Ishikawa (cell line): Measurements from ENCODE around the gene CBX8.

Source experiments
- CEBPB ChIP-seq: IDR thresholded peaks from 2 replicates; pipeline ENCODE4 v1.6.1; 2012
- CREB1 ChIP-seq: IDR thresholded peaks from 2 replicates; pipeline ENCODE4 v1.6.1; 2012; ENCODE audit warnings: low read depth
- EGR1 ChIP-seq: IDR thresholded peaks from 2 replicates; pipeline ENCODE4 v1.6.1; 2012
- EP300 ChIP-seq: IDR thresholded peaks from 2 replicates; pipeline ENCODE4 v1.6.1; 2012; ENCODE audit warnings: borderline replicate concordance
- FOXM1 ChIP-seq: IDR thresholded peaks from 2 replicates; pipeline ENCODE4 v1.6.1; 2012; ENCODE audit warnings: low read depth, borderline replicate concordance
- NFIC ChIP-seq: IDR thresholded peaks from 2 replicates; pipeline ENCODE4 v1.6.1; 2012
- RAD21 ChIP-seq: IDR thresholded peaks from 2 replicates; pipeline ENCODE4 v1.6.1; 2012; ENCODE audit warnings: low read depth
- TAF1 ChIP-seq: IDR thresholded peaks from 2 replicates; pipeline ENCODE4 v1.6.1; 2012; ENCODE audit warnings: low read depth, mild to moderate bottlenecking
- TCF12 ChIP-seq: IDR thresholded peaks from 2 replicates; pipeline ENCODE4 v1.6.1; 2012; ENCODE audit warnings: low read depth
- TEAD4 ChIP-seq: IDR thresholded peaks from 2 replicates; pipeline ENCODE4 v1.6.1; 2012
- YY1 ChIP-seq: IDR thresholded peaks from 2 replicates; pipeline ENCODE4 v1.6.1; 2012; ENCODE audit warnings: low read depth
- ZBTB7A ChIP-seq: IDR thresholded peaks from 2 replicates; pipeline ENCODE4 v1.6.1; 2012; ENCODE audit warnings: low read depth
- TF ChIP-seq, protein P1 (sequence below): IDR thresholded peaks from 2 replicates; pipeline ENCODE4 v1.6.1; 2012
- TF ChIP-seq, protein P2 (sequence below): IDR thresholded peaks from 2 replicates; pipeline ENCODE4 v1.6.1; 2012
- TF ChIP-seq, protein P3 (sequence below): IDR thresholded peaks from 2 replicates; pipeline ENCODE4 v1.6.1; 2012; ENCODE audit warnings: low read depth, mild to moderate bottlenecking

Gene CBX8

DNA sequence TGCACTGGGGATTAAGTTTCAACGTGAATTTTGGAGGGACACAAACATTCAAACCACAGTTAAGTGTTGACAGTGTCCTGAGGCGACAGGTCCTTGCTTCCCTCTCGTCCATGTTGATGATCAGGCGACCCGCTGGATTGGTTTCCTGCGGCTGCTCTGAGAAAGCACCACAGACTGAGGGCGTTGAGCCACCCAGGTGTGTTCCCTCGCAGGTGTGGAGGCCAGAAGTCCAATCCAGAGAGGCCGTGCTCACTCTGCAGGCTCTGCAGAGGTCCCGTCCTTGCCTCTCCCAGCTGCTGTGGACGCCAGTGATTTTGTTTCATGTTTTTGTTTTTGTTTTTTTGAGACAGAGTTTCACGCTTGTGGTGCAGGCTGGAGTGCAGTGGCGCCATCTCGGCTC lies 41.3 kb downstream of the CBX8 start:
- no peak for TF ChIP-seq YY1
- no peak for TF ChIP-seq EP300
- TF ChIP-seq TAF1 = no peak
- TF ChIP-seq CEBPB = no peak
- no peak for TF ChIP-seq FOXM1
- no peak for TF ChIP-seq RAD21
- TF ChIP-seq NFIC = no peak
- no peak for TF ChIP-seq CREB1
- no peak for TF ChIP-seq TEAD4
- TF ChIP-seq, protein P1, sequence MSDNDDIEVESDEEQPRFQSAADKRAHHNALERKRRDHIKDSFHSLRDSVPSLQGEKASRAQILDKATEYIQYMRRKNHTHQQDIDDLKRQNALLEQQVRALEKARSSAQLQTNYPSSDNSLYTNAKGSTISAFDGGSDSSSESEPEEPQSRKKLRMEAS = no peak
- TF ChIP-seq, protein P2, sequence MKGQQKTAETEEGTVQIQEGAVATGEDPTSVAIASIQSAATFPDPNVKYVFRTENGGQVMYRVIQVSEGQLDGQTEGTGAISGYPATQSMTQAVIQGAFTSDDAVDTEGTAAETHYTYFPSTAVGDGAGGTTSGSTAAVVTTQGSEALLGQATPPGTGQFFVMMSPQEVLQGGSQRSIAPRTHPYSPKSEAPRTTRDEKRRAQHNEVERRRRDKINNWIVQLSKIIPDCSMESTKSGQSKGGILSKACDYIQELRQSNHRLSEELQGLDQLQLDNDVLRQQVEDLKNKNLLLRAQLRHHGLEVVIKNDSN = no peak
- no peak for TF ChIP-seq TCF12
- TF ChIP-seq, protein P3, sequence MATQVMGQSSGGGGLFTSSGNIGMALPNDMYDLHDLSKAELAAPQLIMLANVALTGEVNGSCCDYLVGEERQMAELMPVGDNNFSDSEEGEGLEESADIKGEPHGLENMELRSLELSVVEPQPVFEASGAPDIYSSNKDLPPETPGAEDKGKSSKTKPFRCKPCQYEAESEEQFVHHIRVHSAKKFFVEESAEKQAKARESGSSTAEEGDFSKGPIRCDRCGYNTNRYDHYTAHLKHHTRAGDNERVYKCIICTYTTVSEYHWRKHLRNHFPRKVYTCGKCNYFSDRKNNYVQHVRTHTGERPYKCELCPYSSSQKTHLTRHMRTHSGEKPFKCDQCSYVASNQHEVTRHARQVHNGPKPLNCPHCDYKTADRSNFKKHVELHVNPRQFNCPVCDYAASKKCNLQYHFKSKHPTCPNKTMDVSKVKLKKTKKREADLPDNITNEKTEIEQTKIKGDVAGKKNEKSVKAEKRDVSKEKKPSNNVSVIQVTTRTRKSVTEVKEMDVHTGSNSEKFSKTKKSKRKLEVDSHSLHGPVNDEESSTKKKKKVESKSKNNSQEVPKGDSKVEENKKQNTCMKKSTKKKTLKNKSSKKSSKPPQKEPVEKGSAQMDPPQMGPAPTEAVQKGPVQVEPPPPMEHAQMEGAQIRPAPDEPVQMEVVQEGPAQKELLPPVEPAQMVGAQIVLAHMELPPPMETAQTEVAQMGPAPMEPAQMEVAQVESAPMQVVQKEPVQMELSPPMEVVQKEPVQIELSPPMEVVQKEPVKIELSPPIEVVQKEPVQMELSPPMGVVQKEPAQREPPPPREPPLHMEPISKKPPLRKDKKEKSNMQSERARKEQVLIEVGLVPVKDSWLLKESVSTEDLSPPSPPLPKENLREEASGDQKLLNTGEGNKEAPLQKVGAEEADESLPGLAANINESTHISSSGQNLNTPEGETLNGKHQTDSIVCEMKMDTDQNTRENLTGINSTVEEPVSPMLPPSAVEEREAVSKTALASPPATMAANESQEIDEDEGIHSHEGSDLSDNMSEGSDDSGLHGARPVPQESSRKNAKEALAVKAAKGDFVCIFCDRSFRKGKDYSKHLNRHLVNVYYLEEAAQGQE = no peak
- no peak for TF ChIP-seq EGR1
- no peak for TF ChIP-seq ZBTB7A

DNA sequence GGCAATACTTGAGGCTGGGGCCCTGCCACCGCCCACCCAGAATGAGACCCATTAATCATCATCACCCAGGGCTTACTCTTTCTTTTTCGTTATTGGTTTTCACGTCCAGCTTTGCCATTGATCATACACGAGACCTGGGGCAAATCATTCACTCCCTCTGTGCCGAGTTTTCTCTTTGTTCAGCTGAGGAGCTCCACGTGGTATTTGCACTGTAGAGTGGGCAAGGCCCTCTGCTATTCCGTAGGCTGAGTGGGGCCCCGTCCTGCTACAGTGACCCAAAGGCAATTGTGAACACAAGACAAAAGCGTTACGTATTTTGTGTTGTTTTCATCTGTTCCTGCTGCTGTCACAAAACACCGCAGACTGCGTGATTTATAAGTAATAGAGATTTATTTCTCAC lies 42.5 kb downstream of the CBX8 start:
- TF ChIP-seq FOXM1 (no peak), TEAD4 (no peak), EP300 (no peak), EGR1 (no peak), TCF12 (no peak), RAD21 (no peak)
- TF ChIP-seq, protein P1 = no peak

DNA sequence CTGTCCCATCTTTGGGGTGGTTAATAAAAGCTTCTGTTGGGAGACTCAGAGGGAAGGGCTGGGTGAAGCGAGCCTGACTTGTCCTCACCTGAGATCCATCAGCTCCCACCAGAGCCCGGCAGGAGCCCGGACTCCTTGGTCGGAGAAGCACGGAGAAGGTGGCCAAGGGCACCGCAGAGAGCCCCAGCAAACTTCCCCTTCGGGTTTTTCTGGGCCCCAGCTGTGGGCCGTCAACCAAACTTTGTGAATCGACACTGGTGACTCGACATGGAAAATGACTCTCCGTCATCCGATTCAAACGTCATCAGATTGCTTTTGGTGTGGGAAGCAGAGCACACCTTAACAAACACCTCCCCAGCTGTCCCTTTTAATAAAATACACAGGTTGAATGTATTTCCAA lies 44.7 kb downstream of the CBX8 start:
- no peak for TF ChIP-seq YY1
- no peak for TF ChIP-seq FOXM1
- no peak for TF ChIP-seq CREB1
- TF ChIP-seq RAD21 = no peak
- TF ChIP-seq TEAD4 = no peak
- TF ChIP-seq, protein P1 = no peak
- no peak for TF ChIP-seq CEBPB
- TF ChIP-seq NFIC = no peak
- TF ChIP-seq, protein P2 = no peak

DNA sequence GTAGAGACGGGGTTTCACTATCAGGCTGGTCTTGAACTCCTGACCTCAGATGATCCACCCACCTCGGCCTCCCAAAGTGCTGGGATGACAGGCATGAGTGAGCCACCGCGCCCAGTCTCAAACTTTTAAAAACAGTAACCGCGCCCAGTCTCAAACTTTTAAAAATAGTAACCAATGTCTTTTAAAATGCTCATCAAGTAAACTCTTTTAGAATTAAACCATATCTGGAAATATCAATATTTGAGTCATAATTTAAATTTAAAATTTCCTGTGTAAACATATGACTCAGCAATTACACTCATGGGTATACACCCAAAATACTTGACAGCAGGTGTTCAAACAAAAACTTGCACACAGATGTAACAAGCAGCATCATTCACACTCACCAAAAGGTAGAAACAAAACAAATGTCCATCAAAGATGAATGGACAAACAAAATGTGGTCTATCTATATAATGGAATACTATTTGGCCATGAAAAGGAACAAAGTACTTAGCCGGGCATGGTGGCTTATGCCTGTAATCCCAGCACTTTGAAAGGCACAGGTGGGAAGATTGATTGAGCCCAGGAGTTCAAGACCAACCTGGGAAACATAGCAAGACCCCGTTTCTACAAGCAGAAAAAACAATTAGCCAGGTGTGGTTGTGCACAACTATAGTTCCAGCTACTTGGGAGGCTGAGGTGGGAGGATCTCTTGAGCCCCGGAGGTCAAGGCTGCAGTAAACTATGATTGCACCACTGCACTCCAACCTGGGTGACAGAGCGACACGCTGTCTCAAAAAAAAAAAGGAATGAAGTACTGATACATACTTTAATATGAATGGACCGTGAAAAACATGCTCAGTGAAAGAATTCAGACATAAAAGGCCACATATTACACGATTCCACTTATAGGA lies 46.0 kb downstream of the CBX8 start:
- no peak for TF ChIP-seq NFIC

DNA sequence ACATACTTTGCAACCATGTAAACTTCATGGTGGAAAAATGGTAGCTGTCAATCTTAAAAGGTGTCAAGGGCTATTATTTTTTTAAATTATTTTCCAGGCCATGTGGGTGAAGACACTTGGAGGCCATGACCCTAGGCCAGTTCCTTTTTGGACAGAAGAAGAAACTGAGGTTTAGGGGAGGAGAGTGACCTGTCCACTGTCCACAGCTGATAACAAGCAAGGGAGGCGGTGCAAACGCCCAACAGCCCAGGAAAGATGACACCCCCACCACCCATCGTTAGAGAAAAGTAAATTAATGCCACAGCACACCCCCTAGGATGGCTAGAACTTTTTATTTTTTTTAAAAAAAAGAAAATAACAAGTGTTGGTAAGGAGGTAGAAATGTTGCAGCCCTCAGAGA lies 46.9 kb downstream of the CBX8 start:
- TF ChIP-seq CREB1 (no peak), RAD21 (no peak), TEAD4 (no peak), FOXM1 (no peak), NFIC (no peak), ZBTB7A (no peak), EP300 (no peak), TCF12 (no peak), YY1 (no peak), EGR1 (no peak), CEBPB (no peak), TAF1 (no peak)
- TF ChIP-seq, protein P2 = no peak
- TF ChIP-seq, protein P3 = no peak
